Mesendoderm (in vitro differentiated cells): Measurements from ENCODE around the gene HCN2.
"Not testable (repeated sequence)": the region's sequence is repeated elsewhere in the genome, so short reads cannot be mapped to it uniquely, and the experiment has no call there.

Experiments
- DNase-seq: peaks from one replicate; pipeline ENCODE4 v3.0.0; 2013
- H2AK5ac ChIP-seq: 2 replicates; pipeline ENCODE4 v1.6.1; 2013; ENCODE audit warnings: low read length, inconsistent platforms
- H2BK120ac ChIP-seq: 2 replicates; pipeline ENCODE4 v1.6.1; 2013; ENCODE audit warnings: low read depth, mild to moderate bottlenecking, low read length, moderate library complexity, mixed read lengths
- H2BK15ac ChIP-seq: replicated peaks from 2 replicates; pipeline ENCODE4 v1.6.1; 2013; ENCODE audit warnings: low read depth, mild to moderate bottlenecking, moderate library complexity
- H2BK5ac ChIP-seq: 2 replicates; pipeline ENCODE4 v1.6.1; 2013; ENCODE audit warnings: low read length, inconsistent platforms
- H3K18ac ChIP-seq: 2 replicates; pipeline ENCODE4 v1.6.1; 2013; ENCODE audit warnings: mild to moderate bottlenecking, low read length, mixed read lengths
- H3K23ac ChIP-seq: one replicate; pipeline ENCODE4 v1.6.1; 2013; ENCODE audit warnings: low read length
- H3K27ac ChIP-seq: 2 replicates; pipeline ENCODE4 v1.5.1; 2013; ENCODE audit warnings: low read depth, mild to moderate bottlenecking, inconsistent platforms, low read length, moderate library complexity
- H3K27me3 ChIP-seq: 2 replicates; pipeline ENCODE4 v1.6.1; 2013; ENCODE audit warnings: low read length, control low read depth, mild to moderate bottlenecking, inconsistent platforms; ENCODE audit not compliant: insufficient read depth, poor library complexity
- H3K36me3 ChIP-seq: 2 replicates; pipeline ENCODE4 v1.6.1; 2013; ENCODE audit warnings: low read length, inconsistent platforms; ENCODE audit not compliant: control insufficient read depth, insufficient read depth
- H3K4ac ChIP-seq: one replicate; pipeline ENCODE4 v1.6.1; 2013; ENCODE audit warnings: low read depth, mild to moderate bottlenecking, low read length, moderate library complexity
- H3K4me1 ChIP-seq: 2 replicates; pipeline ENCODE4 v1.6.1; 2013; ENCODE audit warnings: low read depth, low read length, inconsistent platforms; ENCODE audit not compliant: control insufficient read depth
- H3K4me2 ChIP-seq: 2 replicates; pipeline ENCODE4 v1.6.1; 2013; ENCODE audit warnings: low read length
- H3K4me3 ChIP-seq: 2 replicates; pipeline ENCODE4 v1.5.1; 2013; ENCODE audit warnings: mild to moderate bottlenecking, low read length
- H3K56ac ChIP-seq: one replicate; pipeline ENCODE4 v1.6.1; 2013; ENCODE audit warnings: low read length
- H3K79me1 ChIP-seq: 2 replicates; pipeline ENCODE4 v1.6.1; 2013; ENCODE audit warnings: low read length, inconsistent platforms
- H3K79me2 ChIP-seq: 2 replicates; pipeline ENCODE4 v1.6.1; 2013; ENCODE audit warnings: mild to moderate bottlenecking, low read length; ENCODE audit not compliant: control insufficient read depth, insufficient read depth
- H3K9ac ChIP-seq: 2 replicates; pipeline ENCODE4 v1.6.1; 2013; ENCODE audit warnings: low read length, inconsistent platforms
- H4K5ac ChIP-seq: one replicate; pipeline ENCODE4 v1.6.1; 2013; ENCODE audit warnings: low read length
- H4K8ac ChIP-seq: one replicate; pipeline ENCODE4 v1.6.1; 2013; ENCODE audit warnings: low read depth, mild to moderate bottlenecking, control low read depth, low read length, moderate library complexity
- WGBS: extraction: QIAGEN DNeasy Blood & Tissue Kit; methylation state at CpG from one replicate; pipeline ENCODE4 v1.1.7; 2013; ENCODE audit warnings: low lambda C conversion rate, missing lambda C conversion rate; ENCODE audit not compliant: insufficient coverage; ENCODE audit errors: extremely low coverage; 5-methylcytosine and 5-hydroxymethylcytosine counted together

Gene HCN2

DNA sequence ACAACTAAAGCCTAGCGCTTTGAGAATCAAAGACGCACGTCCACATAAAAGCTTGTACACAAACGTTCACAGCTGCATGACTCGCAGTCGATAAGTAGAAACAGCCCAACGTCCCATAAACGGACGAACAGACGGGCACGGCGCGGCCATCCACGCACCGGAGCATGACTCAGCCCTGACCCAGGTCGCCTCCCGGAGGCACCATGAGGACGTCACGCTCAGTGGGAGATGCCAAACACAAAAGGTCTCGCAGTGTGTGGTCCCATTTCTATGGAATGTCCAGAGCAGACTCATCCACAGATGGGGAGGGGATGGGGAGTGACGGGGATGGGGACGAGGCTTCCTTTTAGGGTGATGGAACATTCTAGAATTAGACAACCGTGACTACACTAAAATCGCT is 34.3 kb downstream of the HCN2 start:
- Histone ChIP-seq H3K36me3 (peaks cover 2% of the 10 kb centered on the region), H3K18ac (no peak overlapping the region), H3K4ac (no peak overlapping the region), H3K56ac (no peak overlapping the region), H3K27me3 (no peaks in the 10 kb centered on the region), H3K27ac (no peak overlapping the region), H2BK120ac (no peak overlapping the region), H2BK15ac (no peak overlapping the region), H3K79me1 (no peaks in the 10 kb centered on the region), H4K8ac (no peak overlapping the region), H2BK5ac (no peak overlapping the region), H3K4me2 (no peak overlapping the region), H3K79me2 (no peaks in the 10 kb centered on the region), H3K9ac (no peak overlapping the region), H3K23ac (no peak overlapping the region), H4K5ac (no peak overlapping the region), H3K4me3 (no peak overlapping the region), H2AK5ac (no peak overlapping the region), H3K4me1 (no peaks in the 10 kb centered on the region)
- WGBS, result no CpG with 5 or more reads among the region's 24 CpGs
- no peak for DNase-seq

DNA sequence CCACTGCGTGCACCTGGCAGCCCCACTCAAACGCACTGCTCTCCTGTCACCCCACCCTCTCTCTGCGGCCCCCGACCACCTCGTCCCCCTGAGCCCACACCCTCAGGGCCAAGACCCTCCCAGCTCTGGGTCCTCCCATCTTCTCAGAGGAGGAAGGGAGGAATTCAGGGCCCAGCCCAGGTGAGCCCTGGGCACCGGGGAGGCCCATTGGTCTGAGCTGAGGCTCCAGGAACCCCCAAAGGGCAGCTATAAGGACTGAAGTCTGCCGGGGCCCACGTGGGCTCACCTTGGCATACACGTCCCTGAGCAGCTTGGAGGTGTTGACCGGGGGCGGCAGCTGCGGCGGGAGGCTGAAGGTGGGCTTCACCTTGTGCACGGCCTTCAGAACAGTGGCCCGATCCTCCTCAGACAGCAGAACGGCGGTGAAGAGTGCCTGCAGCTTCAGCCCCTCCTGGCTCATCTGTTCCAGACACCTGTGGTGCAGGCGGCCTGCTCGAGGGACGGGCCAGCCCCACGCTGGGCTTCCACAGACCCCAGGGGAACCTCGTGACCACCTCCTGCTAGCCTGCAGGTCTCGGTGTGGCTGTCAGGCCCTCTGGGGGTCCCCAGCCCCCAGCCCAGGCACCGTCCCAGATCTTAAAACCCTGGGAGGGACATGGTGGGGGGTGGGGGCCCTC is 34.9 kb downstream of the HCN2 start:
- H3K36me3 ChIP-seq, result peaks cover 2% of the 10 kb centered on the region
- DNase-seq, result no peak
- H3K18ac ChIP-seq, result no peak overlapping the region
- no peaks in the 10 kb centered on the region for H3K27me3 ChIP-seq
- H2BK15ac ChIP-seq, result no peak overlapping the region
- no peaks in the 10 kb centered on the region for H3K79me1 ChIP-seq
- H2AK5ac ChIP-seq, result no peak overlapping the region
- no peaks in the 10 kb centered on the region for H3K79me2 ChIP-seq
- H3K4ac ChIP-seq, result no peak overlapping the region
- no peak overlapping the region for H4K5ac ChIP-seq
- H2BK120ac ChIP-seq, result no peak overlapping the region
- H3K4me2 ChIP-seq, result no peak overlapping the region
- no peaks in the 10 kb centered on the region for H3K4me1 ChIP-seq
- H3K27ac ChIP-seq, result no peak overlapping the region
- no CpG with 5 or more reads among the region's 24 CpGs for WGBS
- H2BK5ac ChIP-seq, result no peak overlapping the region
- H3K56ac ChIP-seq, result no peak overlapping the region
- no peak overlapping the region for H3K4me3 ChIP-seq
- no peak overlapping the region for H4K8ac ChIP-seq
- H3K9ac ChIP-seq, result no peak overlapping the region
- no peak overlapping the region for H3K23ac ChIP-seq

- H3K18ac ChIP-seq, result no peak overlapping the region
- no CpG with 5 or more reads among the region's 5 CpGs for WGBS
- no peak overlapping the region for H3K56ac ChIP-seq
Observed at GRCh38 chr19:625257-625656, 35.6 kb downstream of the HCN2 start.

DNA sequence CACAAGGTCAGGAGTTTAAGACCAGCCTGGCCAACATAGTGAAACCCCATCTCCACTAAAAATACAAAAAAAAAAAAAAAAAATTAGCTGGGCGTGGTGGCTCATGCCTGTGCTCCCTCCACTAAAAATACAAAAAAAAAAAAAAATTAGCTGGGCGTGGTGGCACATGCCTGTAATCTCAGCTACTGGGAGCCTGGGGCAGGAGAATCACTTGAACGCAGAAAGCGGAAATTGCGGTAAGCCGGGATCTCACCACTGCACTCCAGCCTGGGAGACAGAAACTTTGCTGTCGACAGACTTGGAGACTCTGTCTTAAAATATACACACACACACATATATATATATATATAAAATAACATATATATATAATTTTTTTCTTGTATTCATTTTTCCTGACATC is 36.9 kb downstream of the HCN2 start:
- H3K4me3 ChIP-seq, H3K4me2 ChIP-seq, H3K79me1 ChIP-seq, H3K56ac ChIP-seq, H2BK120ac ChIP-seq, H3K9ac ChIP-seq, DNase-seq, H3K27me3 ChIP-seq, H3K4ac ChIP-seq, H3K4me1 ChIP-seq, H3K23ac ChIP-seq, H3K36me3 ChIP-seq, H2BK15ac ChIP-seq, H3K79me2 ChIP-seq, H3K27ac ChIP-seq, H3K18ac ChIP-seq, H4K8ac ChIP-seq, H4K5ac ChIP-seq, H2BK5ac ChIP-seq, H2AK5ac ChIP-seq: not testable (repeated sequence)
- no CpG with 5 or more reads among the region's 7 CpGs for WGBS

More at GRCh38 chr19:625257-625656, 35.6 kb downstream of the HCN2 start:
- DNase-seq, result no peak
- Histone ChIP-seq H3K23ac (no peak overlapping the region), H2BK120ac (no peak overlapping the region), H3K79me1 (no peaks in the 10 kb centered on the region), H3K79me2 (peaks cover 2% of the 10 kb centered on the region), H2BK5ac (no peak overlapping the region), H3K4me2 (no peak overlapping the region), H3K36me3 (peaks cover 2% of the 10 kb centered on the region), H4K5ac (no peak overlapping the region), H3K4me3 (no peak overlapping the region), H3K4ac (no peak overlapping the region), H2AK5ac (no peak overlapping the region), H3K9ac (no peak overlapping the region), H3K27me3 (no peaks in the 10 kb centered on the region), H2BK15ac (no peak overlapping the region), H3K27ac (no peak overlapping the region), H4K8ac (no peak overlapping the region), H3K4me1 (no peaks in the 10 kb centered on the region)

- no peak overlapping the region for H3K4me2 ChIP-seq
- H3K56ac ChIP-seq, result no peak overlapping the region
- H2BK5ac ChIP-seq, result no peak overlapping the region
- WGBS, result no CpG with 5 or more reads among the region's 19 CpGs
- H3K4me3 ChIP-seq, result no peak overlapping the region
- H2AK5ac ChIP-seq, result no peak overlapping the region
- no peaks in the 10 kb centered on the region for H3K4me1 ChIP-seq
- no peak overlapping the region for H3K9ac ChIP-seq
- H3K36me3 ChIP-seq, result no peaks in the 10 kb centered on the region
- H3K23ac ChIP-seq, result no peak overlapping the region
- H2BK120ac ChIP-seq, result no peak overlapping the region
- H2BK15ac ChIP-seq, result no peak overlapping the region
- no peaks in the 10 kb centered on the region for H3K27me3 ChIP-seq
- H3K79me1 ChIP-seq, result peaks cover 1% of the 10 kb centered on the region
- DNase-seq, result peak; percentile 51
- no peak overlapping the region for H3K4ac ChIP-seq
- H3K79me2 ChIP-seq, result peaks cover 5% of the 10 kb centered on the region
- H4K8ac ChIP-seq, result no peak overlapping the region
- H4K5ac ChIP-seq, result no peak overlapping the region
- H3K18ac ChIP-seq, result no peak overlapping the region
- no peak overlapping the region for H3K27ac ChIP-seq
Observed at GRCh38 chr19:628168-628567, 38.5 kb downstream of the HCN2 start.

GRCh38 chr19:629515-629914 is 39.8 kb downstream of the HCN2 start:
- not testable (repeated sequence) for H3K9ac ChIP-seq, H2BK15ac ChIP-seq, H3K4me3 ChIP-seq, DNase-seq, H3K4me2 ChIP-seq, H3K4ac ChIP-seq, H3K18ac ChIP-seq, H3K36me3 ChIP-seq, H3K56ac ChIP-seq, H3K23ac ChIP-seq, H2BK120ac ChIP-seq, H4K5ac ChIP-seq, H3K4me1 ChIP-seq, H2AK5ac ChIP-seq, H3K79me2 ChIP-seq, H3K79me1 ChIP-seq, H3K27me3 ChIP-seq, H3K27ac ChIP-seq, H4K8ac ChIP-seq, H2BK5ac ChIP-seq
- WGBS, result no CpG with 5 or more reads among the region's 25 CpGs
